AG04450 (cell line): Measurements from ENCODE around the gene CDKN2AIPNL. TPM values are rescaled to one million over a fixed set of nuclear protein-coding genes. Genes with fewer than 3 reads are reported as not detected.
A peak's percentile ranks its signal among the peaks of the same experiment; 100 is the strongest.
"Not testable (repeated sequence)": the region's sequence is repeated elsewhere in the genome, so short reads cannot be mapped to it uniquely, and the experiment has no call there.

Experiments
- CTCF ChIA-PET: fragments of 300-600, 350-600 bp; formaldehyde crosslinking; extraction: SDS; loops from one replicate; lab custom pipeline; 2022; ENCODE audit warnings: antibody characterized with exemption, inconsistent platforms; lab: Charles Lee
- POLR2A ChIA-PET: fragments of 350-600 bp; formaldehyde crosslinking; extraction: SDS; loops from one replicate; lab custom pipeline; 2021; ENCODE audit warnings: antibody characterized with exemption, inconsistent platforms; lab: Yijun Ruan, JAX
- DNase-seq: peaks from one replicate; pipeline ENCODE4 v3.0.0-alpha.2; 2011; ENCODE audit warnings: low read depth, low spot score
- H3K27ac ChIP-seq: one replicate; pipeline ENCODE4 v1.5.1; 2012; ENCODE audit warnings: low read depth, low read length, control low read depth
- H3K27me3 ChIP-seq: one replicate; pipeline ENCODE4 v1.6.0; 2012; ENCODE audit warnings: low read length; ENCODE audit not compliant: control insufficient read depth, insufficient read depth
- H3K4me3 ChIP-seq: 2 replicates; pipeline ENCODE4 v1.5.1; 2011; ENCODE audit warnings: mild to moderate bottlenecking, low read depth, low read length, control low read depth
- H3K9me3 ChIP-seq: 2 replicates; pipeline ENCODE4 v1.5.1; 2012; ENCODE audit warnings: low read length; ENCODE audit not compliant: control insufficient read depth, insufficient read depth
- polyA plus RNA-seq: library from polyadenylated mRNA; depleted of rRNA; stranded (reverse); fragments of >200 nt; gene quantifications from 2 replicates; pipeline ENCODE4 v1.2.3, GENCODE V29; 2011
- TF ChIP-seq, protein P1 (sequence below): IDR thresholded peaks from 2 replicates; pipeline ENCODE4 v1.5.1; 2011; ENCODE audit warnings: low read depth, low read length, control low read depth, inconsistent platforms

Gene CDKN2AIPNL
- polyA plus RNA-seq, 1 experiment, result 20.8 TPM

DNA sequence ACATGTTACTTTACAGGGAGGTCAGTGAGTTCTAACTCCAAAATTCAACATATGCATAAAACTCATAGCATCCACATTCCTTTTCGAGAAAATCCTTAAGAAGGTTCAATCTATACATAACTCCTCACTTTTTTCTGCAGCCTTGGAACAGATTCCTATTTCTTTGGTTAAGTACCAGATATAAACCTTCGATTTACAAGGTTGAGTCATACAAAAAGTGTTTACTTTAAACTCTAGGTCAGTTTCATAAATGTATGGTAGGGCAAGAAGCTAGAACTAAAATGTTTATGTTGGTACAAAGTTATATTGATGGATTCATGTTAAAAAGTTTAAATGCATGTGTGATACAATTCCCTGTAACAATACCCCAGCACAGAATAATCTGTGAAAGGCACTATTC, 19.4 kb downstream of the CDKN2AIPNL start:
- no peaks in the 10 kb centered on the region for H3K9me3 ChIP-seq
- peak; percentile 16 for DNase-seq
- ChIA-PET CTCF (interaction anchor here (1.3 to 1.5 kb wide), 4 partner anchors 155 to 195 kb away, joined by 3 to 8 read pairs (median 6); no protein-coding TSS in a partner anchor), POLR2A (interaction anchor here (0.6 to 1.6 kb wide), 3 partner anchors 11 to 255 kb away, joined by 3 to 4 read pairs (median 3); no protein-coding TSS in a partner anchor)
- TF ChIP-seq, protein P1, sequence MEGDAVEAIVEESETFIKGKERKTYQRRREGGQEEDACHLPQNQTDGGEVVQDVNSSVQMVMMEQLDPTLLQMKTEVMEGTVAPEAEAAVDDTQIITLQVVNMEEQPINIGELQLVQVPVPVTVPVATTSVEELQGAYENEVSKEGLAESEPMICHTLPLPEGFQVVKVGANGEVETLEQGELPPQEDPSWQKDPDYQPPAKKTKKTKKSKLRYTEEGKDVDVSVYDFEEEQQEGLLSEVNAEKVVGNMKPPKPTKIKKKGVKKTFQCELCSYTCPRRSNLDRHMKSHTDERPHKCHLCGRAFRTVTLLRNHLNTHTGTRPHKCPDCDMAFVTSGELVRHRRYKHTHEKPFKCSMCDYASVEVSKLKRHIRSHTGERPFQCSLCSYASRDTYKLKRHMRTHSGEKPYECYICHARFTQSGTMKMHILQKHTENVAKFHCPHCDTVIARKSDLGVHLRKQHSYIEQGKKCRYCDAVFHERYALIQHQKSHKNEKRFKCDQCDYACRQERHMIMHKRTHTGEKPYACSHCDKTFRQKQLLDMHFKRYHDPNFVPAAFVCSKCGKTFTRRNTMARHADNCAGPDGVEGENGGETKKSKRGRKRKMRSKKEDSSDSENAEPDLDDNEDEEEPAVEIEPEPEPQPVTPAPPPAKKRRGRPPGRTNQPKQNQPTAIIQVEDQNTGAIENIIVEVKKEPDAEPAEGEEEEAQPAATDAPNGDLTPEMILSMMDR, result no peak
- H3K27ac ChIP-seq, result no peak overlapping the region
- no peaks in the 10 kb centered on the region for H3K27me3 ChIP-seq
- no peak overlapping the region for H3K4me3 ChIP-seq

DNA sequence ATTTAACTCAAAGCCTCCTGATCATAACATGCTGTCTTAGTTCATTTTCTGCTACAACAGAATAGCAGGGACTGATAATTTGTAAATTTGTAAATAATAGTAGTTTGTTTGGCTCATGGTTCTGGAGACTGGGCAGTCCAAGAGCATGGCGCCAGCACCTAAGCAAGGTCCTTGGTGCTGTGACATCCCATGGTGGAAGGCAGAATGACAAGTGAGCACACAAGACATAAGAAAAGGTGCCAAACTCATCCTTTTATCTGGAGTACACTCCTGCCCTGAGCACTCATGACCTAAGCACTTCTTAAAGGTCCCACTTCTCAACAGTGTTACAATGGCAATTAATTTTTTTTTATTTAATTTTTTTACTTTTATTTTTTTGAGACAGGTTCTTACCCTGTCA, 24.2 kb downstream of the CDKN2AIPNL start:
- TF ChIP-seq, protein P1, result no peak
- DNase-seq, result no peak
- Histone ChIP-seq H3K4me3 (no peak overlapping the region), H3K27ac (no peak overlapping the region), H3K27me3 (no peaks in the 10 kb centered on the region), H3K9me3 (no peaks in the 10 kb centered on the region)
- POLR2A ChIA-PET, result no interaction called here
- CTCF ChIA-PET, result no interaction called here

DNA sequence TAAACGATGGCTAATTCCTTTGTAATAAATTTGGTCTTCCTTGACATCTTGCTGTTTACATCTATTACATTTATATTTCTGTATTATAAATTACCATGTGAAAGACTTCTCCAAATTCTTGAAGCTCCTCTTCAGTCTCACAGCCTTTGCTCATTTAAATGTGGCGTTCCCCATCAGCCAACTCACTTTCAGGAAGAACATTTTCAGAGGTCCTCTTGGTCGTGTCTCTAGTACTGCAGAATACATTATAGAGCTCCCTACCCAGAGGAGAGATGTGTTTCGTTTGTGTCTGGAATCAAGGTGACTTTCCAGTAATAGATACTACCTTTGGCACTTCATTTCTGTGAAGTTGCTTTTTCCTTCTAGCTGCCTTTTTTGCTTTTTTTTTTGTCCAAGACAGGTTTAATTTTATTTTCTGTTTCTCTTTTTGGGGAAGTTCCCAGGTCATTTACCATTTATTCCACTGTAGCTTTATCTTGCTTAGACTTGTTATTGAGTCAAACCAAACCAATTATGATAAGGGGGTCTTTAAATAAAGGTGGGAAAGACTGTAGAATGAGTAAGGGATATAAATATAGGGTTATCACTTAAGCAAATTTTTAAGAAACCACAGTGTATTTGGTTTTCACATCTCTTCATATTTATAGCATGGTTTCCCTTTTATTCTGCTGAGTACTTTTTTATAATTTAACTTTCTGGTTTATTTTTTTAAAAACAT, 27.5 kb downstream of the CDKN2AIPNL start:
- Histone ChIP-seq H3K27ac (no peak overlapping the region), H3K4me3 (no peak overlapping the region), H3K9me3 (no peaks in the 10 kb centered on the region), H3K27me3 (no peaks in the 10 kb centered on the region)
- CTCF ChIA-PET, result interaction anchor here (0.8 to 1.8 kb wide), 5 partner anchors 80 to 203 kb away, joined by 3 to 6 read pairs (median 5); no protein-coding TSS in a partner anchor
- TF ChIP-seq, protein P1, result no peak
- DNase-seq, result no peak
- POLR2A ChIA-PET, result no interaction called here

DNA sequence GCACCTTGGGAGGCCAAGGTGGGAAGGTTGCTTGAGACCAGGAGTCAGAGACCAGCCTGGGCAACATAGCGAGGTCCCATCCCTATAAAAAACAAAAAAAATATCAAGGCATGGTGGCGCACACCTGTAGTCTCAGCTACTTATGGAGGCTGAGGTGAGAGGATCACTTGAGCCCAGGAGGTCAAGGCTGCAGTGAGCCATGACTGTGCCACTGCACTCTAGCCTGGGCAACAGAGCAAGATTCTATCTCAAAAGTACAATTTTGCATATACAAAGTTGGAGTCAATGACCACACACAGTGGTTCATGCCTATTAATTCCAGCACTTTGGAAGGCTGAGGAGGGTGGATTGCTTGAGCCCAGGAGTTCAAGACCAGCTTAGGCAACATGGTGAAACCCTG, 29.5 kb downstream of the CDKN2AIPNL start:
- DNase-seq, H3K4me3 ChIP-seq, H3K27ac ChIP-seq, H3K9me3 ChIP-seq, H3K27me3 ChIP-seq: not testable (repeated sequence)
- ChIA-PET CTCF (interaction anchor here (1.3 to 1.4 kb wide), 2 partner anchors 11 to 205 kb away, joined by 4 to 6 read pairs; partner anchors contain the start of gene UBE2B), POLR2A (interaction anchor here (0.6 kb wide), 1 partner anchor 12 kb away, joined by 3 read pairs; no protein-coding TSS in a partner anchor)

DNA sequence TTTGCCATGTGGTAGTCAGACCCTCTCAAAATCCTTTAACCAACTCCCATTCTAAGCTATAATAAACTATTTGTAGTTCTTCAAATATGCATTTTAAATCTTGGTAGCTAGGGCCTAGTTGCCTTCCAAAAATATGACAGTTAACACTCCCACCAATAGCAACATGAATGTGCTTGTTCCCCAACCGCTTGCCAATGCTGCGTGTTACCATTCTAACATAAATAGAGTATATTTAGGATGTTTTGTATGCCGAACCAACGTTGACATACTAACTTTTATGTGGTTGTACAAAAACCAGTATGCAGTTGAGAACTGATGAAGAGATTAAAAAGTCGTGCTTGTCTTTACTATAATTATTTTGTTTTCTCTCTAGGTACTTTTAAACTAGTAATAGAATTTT, 31.3 kb downstream of the CDKN2AIPNL start:
- ChIA-PET CTCF (interaction anchor here (0.6 kb wide), 1 partner anchor 173 kb away, joined by 4 read pairs; no protein-coding TSS in a partner anchor), POLR2A (interaction anchor here (0.6 to 1.0 kb wide), 3 partner anchors 11 to 19 kb away, joined by 4 to 6 read pairs (median 5); no protein-coding TSS in a partner anchor)
- no peak for DNase-seq
- Histone ChIP-seq H3K9me3 (no peaks in the 10 kb centered on the region), H3K27ac (no peak overlapping the region), H3K4me3 (no peak overlapping the region), H3K27me3 (no peaks in the 10 kb centered on the region)
- TF ChIP-seq, protein P1, result no peak
